Ammon's horn (tissue), 1 donor: ENCODE data around the gene HOXA5.

Experiments used
- DNase-seq: peaks from one replicate; pipeline ENCODE4 v3.0.0-alpha.2; 2016; ENCODE audit warnings: low spot score

Gene HOXA5

GRCh38 chr7:27117887-27118491 lies 25.5 kb downstream of the HOXA5 start:
- DNase-seq = no peak

DNA sequence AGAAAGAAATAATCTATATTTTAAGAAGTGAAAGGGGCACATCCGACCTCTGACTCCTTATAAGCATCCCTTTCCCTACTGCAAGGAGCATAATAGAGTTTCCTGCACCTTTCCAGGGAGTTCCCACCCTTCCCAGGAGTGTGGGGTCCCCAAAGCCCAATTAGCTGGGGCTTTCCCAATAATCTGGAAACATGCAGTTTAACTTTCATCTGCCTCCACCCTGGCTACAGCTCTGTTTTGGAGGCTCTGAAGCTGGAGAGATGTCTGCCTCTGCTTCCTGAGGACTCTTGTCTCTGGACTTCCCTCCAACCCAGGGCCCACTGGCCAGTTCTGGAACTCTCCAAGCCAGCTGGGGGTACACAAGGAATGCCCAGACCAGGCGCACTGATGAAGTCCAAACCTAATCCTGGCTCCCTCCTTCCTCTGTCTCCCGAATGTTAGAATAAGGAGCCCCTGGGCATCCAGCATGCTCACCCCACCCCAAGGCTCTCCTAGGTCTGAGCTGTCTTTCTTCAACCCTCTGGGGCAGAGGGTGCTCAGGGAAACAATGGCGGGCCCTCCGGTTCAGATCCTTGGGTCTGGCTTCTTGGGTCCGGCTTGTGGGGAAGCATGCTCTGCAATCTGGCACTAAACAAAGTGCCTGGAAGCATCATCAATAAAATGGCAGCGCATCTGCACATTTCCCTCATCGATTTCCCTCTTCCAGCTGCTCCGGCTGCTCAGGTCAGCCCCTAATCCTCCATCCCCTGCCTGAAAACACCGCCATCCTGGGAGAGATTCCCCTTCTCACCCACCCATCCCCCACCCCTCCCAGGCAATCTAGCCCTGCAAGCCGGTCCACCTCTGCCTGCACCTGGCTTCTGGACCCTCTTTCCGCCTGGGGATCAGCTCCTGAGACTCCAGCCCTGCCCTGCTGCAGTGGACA lies 26.3 kb downstream of the HOXA5 start:
- DNase-seq = no peak

GRCh38 chr7:27116031-27116961 lies 27.2 kb downstream of the HOXA5 start:
- DNase-seq = no peak

DNA sequence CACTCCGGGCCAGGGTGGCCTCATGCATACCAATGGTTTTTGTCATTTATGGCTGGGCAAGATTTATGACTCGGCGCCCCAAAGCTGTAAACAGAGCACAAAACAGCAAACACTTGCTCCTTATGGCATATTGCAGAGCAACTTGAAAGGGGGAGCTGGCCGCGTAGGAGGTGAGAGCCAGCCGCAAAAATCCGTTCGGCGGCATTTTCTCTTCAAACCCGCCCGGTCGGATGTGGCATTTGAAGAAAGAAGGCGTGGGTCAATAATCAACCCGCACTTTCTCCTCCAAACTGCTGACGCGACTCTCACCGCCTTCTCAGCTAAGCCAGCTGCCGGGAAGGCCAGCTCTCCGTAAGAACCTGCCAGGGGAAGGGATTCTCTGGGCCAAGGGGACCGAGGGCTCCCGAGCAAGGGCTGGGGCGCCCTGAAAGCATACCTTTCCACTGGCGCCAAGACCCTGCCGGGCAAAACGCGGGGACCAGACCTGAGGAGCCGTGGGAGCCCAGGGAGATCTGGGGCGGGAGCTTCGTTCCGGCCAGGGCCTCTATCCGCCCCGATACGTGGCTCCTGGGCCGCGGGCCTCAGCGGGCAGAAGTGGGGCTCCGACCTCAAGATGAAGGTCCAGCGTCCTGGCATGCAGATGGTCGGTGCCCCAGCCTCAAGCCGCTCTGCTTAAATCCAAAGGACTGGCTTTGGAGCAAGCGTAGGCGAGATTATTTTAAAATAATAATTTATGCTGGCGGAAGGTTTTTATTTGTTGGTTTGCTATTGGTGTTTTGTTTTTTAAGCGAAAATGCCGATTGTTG lies 28.1 kb downstream of the HOXA5 start:
- no peak for DNase-seq

DNA sequence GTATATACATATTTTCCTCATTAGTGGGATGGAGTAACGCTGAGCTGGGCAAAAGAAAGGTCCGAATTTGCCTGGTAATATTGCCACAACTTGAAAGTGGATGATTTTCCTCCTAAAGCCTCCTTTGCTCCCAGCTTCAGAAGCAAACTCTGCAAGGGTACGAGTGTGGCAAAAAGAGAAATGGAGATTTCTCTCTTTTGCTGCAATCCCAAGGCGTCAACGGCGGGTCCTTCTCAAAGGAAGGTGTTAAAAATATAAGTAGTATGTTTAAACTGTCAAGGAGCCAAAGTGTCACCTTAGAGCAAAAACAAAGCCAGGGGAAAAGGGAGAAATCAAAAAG lies 28.6 kb downstream of the HOXA5 start:
- no peak for DNase-seq

DNA sequence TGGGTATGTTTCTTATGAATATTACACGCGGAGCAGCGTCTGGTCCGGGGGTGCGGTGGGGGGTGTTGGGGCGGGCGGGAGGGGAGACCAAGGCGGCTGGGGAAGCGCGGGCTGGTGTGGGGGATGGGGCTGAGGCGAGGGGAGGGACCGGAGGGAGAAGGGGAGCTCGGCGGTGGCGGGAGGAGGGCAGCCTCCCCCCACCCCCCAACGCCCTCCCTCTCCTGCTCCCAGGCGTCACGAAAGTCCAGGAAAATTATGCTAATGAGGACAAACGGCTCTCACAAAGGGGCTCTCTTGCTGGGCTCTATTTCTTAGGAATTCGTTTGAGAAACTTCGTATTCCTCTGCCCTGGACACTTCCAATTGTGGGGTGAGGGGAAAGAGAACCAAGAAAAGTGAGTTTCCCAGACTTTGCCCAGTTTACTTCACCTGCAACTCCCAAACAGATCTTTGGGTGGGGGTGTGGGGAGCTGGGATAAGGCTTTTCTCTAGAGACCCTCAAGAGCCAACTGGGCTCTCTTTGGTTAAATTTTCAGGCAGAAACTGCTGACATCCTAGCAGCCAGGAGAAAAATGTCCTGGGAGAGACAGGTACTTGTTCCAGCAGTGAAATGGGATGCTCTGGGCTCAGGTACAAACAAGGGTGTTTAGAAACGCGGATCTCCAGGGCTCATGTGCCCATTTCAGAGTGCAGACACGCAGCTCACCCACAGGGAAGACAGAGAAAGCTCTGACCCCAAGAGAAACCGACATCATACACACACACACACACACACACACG lies 29.3 kb downstream of the HOXA5 start:
- no peak for DNase-seq

GRCh38 chr7:27112955-27113949 lies 30.2 kb downstream of the HOXA5 start:
- no peak for DNase-seq

DNA sequence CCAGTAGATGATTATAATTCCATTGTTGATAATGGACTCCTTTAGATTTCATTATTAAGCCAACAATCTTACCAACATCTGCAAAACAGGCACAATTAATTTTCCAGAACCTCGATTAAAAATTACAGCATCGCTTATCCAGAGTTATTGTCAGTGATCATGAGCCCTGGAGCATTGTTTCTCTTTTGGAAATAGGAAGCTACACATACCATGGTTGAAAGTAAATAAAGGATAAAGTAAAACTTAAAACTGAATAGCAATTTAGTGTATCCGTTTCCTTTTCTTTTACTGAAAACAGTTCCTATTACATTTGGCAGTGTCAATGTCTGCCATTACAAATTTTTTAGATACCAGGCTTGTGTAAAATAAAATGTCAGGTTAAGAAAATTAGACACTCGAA lies 31.1 kb downstream of the HOXA5 start:
- DNase-seq = no peak

GRCh38 chr7:27111751-27112277 lies 31.7 kb downstream of the HOXA5 start:
- no peak for DNase-seq

GRCh38 chr7:27111042-27111750 lies 32.3 kb downstream of the HOXA5 start:
- no peak for DNase-seq

DNA sequence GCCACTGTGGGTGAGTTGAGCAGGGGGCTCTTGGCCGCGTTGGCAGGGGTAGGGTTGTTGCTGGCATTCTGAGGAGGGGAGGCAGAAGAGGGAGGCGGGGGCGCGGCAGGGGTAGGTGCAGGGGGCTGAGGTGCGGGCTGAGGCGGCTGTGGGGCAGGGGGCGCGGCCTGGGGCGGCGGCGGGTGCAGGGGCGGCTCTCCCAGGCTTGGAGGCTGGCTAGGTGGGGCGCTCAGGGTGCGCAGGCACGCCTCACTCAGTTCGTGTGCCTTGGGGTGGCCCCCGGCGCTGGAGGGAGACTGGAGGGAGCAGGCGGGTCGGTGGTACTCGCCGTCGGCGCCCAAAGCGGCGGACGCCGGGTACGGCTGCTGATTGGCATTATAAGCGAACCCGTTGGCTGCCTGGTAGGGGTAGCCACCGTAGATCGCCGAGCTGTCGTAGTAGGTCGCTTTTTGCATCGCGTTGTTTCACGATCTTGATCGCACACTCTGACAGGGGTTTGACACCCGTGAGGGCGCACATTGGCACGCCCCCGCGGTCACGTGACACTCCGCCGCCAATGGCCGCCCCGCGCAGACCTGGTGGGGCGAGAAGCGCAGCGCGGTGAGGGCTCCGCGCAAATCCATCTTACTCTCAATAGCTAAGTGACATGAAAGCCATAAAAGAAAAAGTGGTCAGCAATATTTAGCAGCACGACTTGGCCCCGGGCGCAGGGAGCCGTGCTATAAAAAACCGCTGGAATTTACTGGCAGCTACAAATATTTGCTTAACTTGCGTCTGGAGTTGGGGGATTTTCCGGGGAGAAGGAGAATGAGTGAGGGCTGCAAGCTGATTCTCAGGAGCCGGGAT lies 33.1 kb downstream of the HOXA5 start:
- no peak for DNase-seq

DNA sequence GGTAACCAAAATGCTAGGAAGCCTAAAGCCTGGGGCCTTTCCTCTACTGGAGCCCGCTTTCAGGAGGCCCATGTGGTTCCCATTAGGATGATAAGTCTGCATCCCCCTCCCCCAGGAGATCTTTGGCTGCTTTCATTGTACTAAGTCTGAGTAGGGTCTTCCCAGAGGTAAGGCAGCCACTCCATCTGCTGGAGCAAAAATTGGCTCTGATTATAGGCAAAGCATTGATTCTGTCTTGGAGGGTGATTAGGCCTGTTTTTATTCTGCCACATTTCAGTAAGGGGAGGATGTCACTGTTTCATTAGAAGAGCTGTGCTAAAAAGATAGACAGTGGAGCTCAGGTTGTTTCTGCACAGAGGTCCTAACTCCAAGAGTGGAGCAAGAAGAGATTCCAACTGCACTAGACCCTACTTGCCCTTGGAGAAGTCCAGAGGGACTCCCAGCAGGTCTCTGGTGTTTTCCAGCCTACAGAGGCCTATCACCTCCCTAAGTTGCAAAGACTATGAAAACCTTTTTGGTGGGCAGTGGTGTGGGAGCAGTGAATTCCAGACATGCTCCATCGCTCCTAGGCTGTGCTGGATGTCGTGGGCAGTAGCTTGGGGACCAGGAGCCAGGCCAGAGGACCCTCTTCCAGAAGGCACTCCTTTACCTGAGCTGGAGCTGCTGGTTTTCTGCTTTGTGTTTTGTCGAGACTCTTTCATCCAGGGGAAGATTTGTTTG lies 33.9 kb downstream of the HOXA5 start:
- DNase-seq = no peak

DNA sequence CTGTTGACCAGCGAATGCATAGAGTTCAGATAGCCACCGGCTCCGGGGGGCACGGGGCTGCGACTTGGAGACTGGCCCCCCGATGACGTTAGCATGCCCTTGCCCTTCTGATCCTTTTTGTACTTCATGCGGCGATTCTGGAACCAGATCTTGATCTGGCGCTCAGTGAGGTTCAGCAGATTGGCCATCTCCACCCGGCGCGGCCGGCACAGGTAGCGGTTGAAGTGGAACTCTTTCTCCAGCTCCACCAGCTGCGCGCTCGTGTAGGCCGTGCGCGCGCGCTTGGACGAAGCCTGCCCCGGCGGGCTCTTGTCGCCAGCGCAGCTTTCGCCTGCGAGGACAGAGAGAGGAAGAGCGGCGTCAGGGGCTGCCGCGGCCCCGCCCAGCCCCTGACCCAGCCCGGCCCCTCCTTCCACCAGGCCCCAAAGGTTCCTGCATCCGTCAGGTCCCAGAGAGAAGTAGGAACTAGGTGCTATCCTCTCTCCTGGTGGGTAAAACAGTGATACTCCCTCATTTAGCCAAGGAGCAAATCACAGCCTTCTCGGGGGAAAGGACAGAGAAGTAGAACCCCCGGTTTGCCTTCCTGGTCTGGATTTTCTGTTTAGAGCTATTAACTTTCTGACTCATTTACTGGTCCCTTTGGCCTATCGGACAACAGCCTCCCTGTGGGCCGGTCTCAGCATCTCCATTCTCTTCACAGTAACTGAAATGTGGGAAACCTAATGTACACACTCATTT lies 34.9 kb downstream of the HOXA5 start:
- no peak for DNase-seq

GRCh38 chr7:27107391-27108381 lies 35.8 kb downstream of the HOXA5 start:
- no peak for DNase-seq

- no peak for DNase-seq
Observed at GRCh38 chr7:27106901-27107240, 36.6 kb downstream of the HOXA5 start.
